Ishikawa (cell line): ENCODE results near the gene RNLS.

Experiments
- CEBPB ChIP-seq: IDR thresholded peaks from 2 replicates; pipeline ENCODE4 v1.6.1; 2012
- CREB1 ChIP-seq: IDR thresholded peaks from 2 replicates; pipeline ENCODE4 v1.6.1; 2012; ENCODE audit warnings: low read depth
- EGR1 ChIP-seq: IDR thresholded peaks from 2 replicates; pipeline ENCODE4 v1.6.1; 2012
- EP300 ChIP-seq: IDR thresholded peaks from 2 replicates; pipeline ENCODE4 v1.6.1; 2012; ENCODE audit warnings: borderline replicate concordance
- FOXM1 ChIP-seq: IDR thresholded peaks from 2 replicates; pipeline ENCODE4 v1.6.1; 2012; ENCODE audit warnings: low read depth, borderline replicate concordance
- MAX ChIP-seq: IDR thresholded peaks from 2 replicates; pipeline ENCODE4 v1.6.1; 2012
- NFIC ChIP-seq: IDR thresholded peaks from 2 replicates; pipeline ENCODE4 v1.6.1; 2012
- RAD21 ChIP-seq: IDR thresholded peaks from 2 replicates; pipeline ENCODE4 v1.6.1; 2012; ENCODE audit warnings: low read depth
- REST ChIP-seq: IDR thresholded peaks from 2 replicates; pipeline ENCODE4 v1.6.1; 2012; ENCODE audit warnings: low read depth, mild to moderate bottlenecking
- TAF1 ChIP-seq: IDR thresholded peaks from 2 replicates; pipeline ENCODE4 v1.6.1; 2012; ENCODE audit warnings: low read depth, mild to moderate bottlenecking
- TCF12 ChIP-seq: IDR thresholded peaks from 2 replicates; pipeline ENCODE4 v1.6.1; 2012; ENCODE audit warnings: low read depth
- TEAD4 ChIP-seq: IDR thresholded peaks from 2 replicates; pipeline ENCODE4 v1.6.1; 2012
- USF1 ChIP-seq: IDR thresholded peaks from 2 replicates; pipeline ENCODE4 v1.6.1; 2012
- YY1 ChIP-seq: IDR thresholded peaks from 2 replicates; pipeline ENCODE4 v1.6.1; 2012; ENCODE audit warnings: low read depth
- ZBTB7A ChIP-seq: IDR thresholded peaks from 2 replicates; pipeline ENCODE4 v1.6.1; 2012; ENCODE audit warnings: low read depth

RNLS gene

GRCh38 chr10:88399240-88399639, 183.9 kb downstream of the RNLS start:
- TF ChIP-seq TCF12 (no peak), MAX (no peak), CREB1 (no peak), YY1 (no peak), NFIC (no peak), TAF1 (no peak), ZBTB7A (no peak), FOXM1 (no peak), REST (no peak), CEBPB (no peak), RAD21 (no peak), TEAD4 (no peak), EGR1 (no peak), EP300 (no peak)

- TF ChIP-seq YY1 = no peak
- TF ChIP-seq USF1 = 0 out of 2 replicates have a peak, but pooled peaks have one; percentile 25
- TF ChIP-seq CREB1 = no peak
- no peak for TF ChIP-seq EP300
- TF ChIP-seq RAD21 = no peak
- no peak for TF ChIP-seq REST
Measured at GRCh38 chr10:88395677-88396076, 187.4 kb downstream of the RNLS start.

- TF ChIP-seq CREB1 (no peak), TEAD4 (no peak), CEBPB (no peak), FOXM1 (no peak), REST (no peak), NFIC (no peak), MAX (no peak), EGR1 (no peak), RAD21 (no peak), TAF1 (no peak), USF1 (no peak), TCF12 (no peak), EP300 (no peak), YY1 (no peak), ZBTB7A (no peak)
Measured at GRCh38 chr10:88392222-88392621, 190.9 kb downstream of the RNLS start.

GRCh38 chr10:88390041-88390440, 193.1 kb downstream of the RNLS start:
- TF ChIP-seq USF1 (no peak), EGR1 (no peak), NFIC (no peak), TAF1 (no peak), CREB1 (no peak), ZBTB7A (no peak), MAX (no peak), CEBPB (no peak), TEAD4 (no peak), RAD21 (no peak), REST (no peak), YY1 (no peak), EP300 (no peak), FOXM1 (no peak), TCF12 (no peak)
